ENCODE data around the gene CCDC92.

The CCDC92 gene

GRCh38 chr12:123889848-123890535, 82.6 kb downstream of the CCDC92 start:
- DNase-seq (ENCODE audit: low spot score), result no peak

- no peak for DNase-seq (ENCODE audit: low spot score)
Measured at GRCh38 chr12:123888989-123889388, 83.6 kb downstream of the CCDC92 start.

- DNase-seq (ENCODE audit: low spot score), result no peak
Measured at GRCh38 chr12:123886931-123887582, 85.6 kb downstream of the CCDC92 start.

- no peak for DNase-seq (ENCODE audit: low spot score)
Measured at GRCh38 chr12:123886258-123886657, 86.4 kb downstream of the CCDC92 start.

All from left forelimb (tissue), 1 donor.